ENCODE data around the gene FBXO38. TPM values are rescaled to one million over a fixed set of nuclear protein-coding genes. Genes with fewer than 3 reads are reported as not detected.

Gene FBXO38
- total and polyA plus RNA-seq, 2 of the 13 experiments (the other 11 are each of a cell fraction or from before 2014, with no cell fraction given), result 24.8 to 35.9 TPM

- TF ChIP-seq DZIP1 (CRISPR knock-in tag; IDR thresholded peaks at IDR 0.05) (no peak), FLYWCH1 (CRISPR knock-in tag; IDR thresholded peaks at IDR 0.05) (no peak), NAIF1 (CRISPR knock-in tag; IDR thresholded peaks at IDR 0.05; ENCODE audit: borderline replicate concordance) (no peak), ZNF781 (CRISPR knock-in tag; IDR thresholded peaks at IDR 0.05; ENCODE audit: borderline replicate concordance, not compliant biosample characterization) (no peak), ZNF335 (CRISPR knock-in tag; IDR thresholded peaks at IDR 0.05) (no peak), ZNF557 (CRISPR knock-in tag; IDR thresholded peaks at IDR 0.05) (no peak), WIZ (CRISPR knock-in tag; IDR thresholded peaks at IDR 0.05) (no peak), RFXAP (CRISPR knock-in tag; IDR thresholded peaks at IDR 0.05; ENCODE audit: borderline replicate concordance) (no peak), MED1 (CRISPR knock-in tag; IDR thresholded peaks at IDR 0.05) (no peak), SYNCRIP (IDR thresholded peaks at IDR 0.05; ENCODE audit: insufficient read depth, low read depth, low read length) (no peak), ZNF720 (CRISPR knock-in tag; IDR thresholded peaks at IDR 0.05) (no peak), ZFP91 (CRISPR knock-in tag; IDR thresholded peaks at IDR 0.05; ENCODE audit: borderline replicate concordance) (no peak), HOXA5 (CRISPR knock-in tag; IDR thresholded peaks at IDR 0.05) (no peak), TARDBP (CRISPR knock-in tag; IDR thresholded peaks at IDR 0.05) (no peak), PLRG1 (conservative IDR thresholded peaks at IDR 0.05) (no peak), ZNF263 (CRISPR knock-in tag; IDR thresholded peaks at IDR 0.05) (no peak), HMGXB3 (CRISPR knock-in tag; IDR thresholded peaks at IDR 0.05; ENCODE audit: borderline replicate concordance) (0 out of 2 replicates have a peak, but pooled peaks have one; percentile 58), ZNF746 (CRISPR knock-in tag; IDR thresholded peaks at IDR 0.05) (no peak), TRIM24 (CRISPR knock-in tag; IDR thresholded peaks at IDR 0.05) (no peak), RARA (CRISPR knock-in tag; IDR thresholded peaks at IDR 0.05) (no peak), KLF12 (CRISPR knock-in tag; IDR thresholded peaks at IDR 0.05; ENCODE audit: borderline replicate concordance) (no peak)
- TF ChIP-seq, protein P1, sequence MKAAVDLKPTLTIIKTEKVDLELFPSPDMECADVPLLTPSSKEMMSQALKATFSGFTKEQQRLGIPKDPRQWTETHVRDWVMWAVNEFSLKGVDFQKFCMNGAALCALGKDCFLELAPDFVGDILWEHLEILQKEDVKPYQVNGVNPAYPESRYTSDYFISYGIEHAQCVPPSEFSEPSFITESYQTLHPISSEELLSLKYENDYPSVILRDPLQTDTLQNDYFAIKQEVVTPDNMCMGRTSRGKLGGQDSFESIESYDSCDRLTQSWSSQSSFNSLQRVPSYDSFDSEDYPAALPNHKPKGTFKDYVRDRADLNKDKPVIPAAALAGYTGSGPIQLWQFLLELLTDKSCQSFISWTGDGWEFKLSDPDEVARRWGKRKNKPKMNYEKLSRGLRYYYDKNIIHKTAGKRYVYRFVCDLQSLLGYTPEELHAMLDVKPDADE (CRISPR knock-in tag; IDR thresholded peaks at IDR 0.05), result no peak
Observed at GRCh38 chr5:148374690-148375360, 8.9 kb upstream of the FBXO38 start (continued).

Data from HepG2 (cell line).